ENCODE measurements around the gene PLIN3.
"Not testable (repeated sequence)": the region's sequence is repeated elsewhere in the genome, so short reads cannot be mapped to it uniquely, and the experiment has no call there.

PLIN3 gene

GRCh38 chr19:4844348-4845179 is 22.9 kb downstream of the PLIN3 start:
- no peak for DNase-seq

GRCh38 chr19:4843647-4843965 is 23.9 kb downstream of the PLIN3 start:
- DNase-seq = no peak

DNA sequence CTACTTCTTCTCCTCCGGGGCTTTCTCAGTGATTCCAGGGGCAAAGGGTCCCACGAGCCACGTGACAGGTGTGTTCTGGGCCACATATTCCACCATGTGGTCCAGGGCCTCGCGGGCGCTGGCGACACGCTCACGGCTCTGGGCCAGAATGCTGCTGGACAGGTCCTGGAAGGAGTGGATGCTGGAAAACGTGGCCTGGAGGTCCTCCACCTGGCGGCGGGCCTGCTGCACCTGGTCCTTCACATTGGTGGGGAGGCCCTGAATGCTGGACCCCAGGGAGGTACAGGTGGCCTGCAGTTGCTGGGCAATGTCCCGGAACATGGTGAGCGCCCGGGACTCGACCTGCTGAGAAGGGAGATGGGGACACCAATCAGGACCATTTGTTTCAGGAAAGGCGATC is 28.3 kb downstream of the PLIN3 start:
- DNase-seq = no peak

DNA sequence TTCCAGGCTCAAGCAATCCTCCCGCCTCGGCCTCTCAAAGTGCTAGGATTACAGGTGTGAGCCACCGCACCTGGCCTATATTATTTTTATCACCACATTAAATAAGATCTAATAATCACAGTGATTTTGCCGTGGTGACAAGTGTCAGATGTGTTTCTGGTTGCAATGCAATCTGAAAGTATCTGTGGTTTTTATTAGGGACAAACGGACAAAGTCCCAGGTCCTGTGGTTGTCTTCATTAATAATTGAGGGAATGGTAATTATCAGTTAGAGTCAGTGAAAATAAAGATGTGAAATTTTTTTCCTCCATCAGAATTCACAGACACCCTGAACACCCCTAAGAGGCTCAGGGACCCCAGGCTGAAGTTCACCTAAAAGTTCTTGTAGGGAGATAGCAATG is 34.7 kb downstream of the PLIN3 start:
- no peak for DNase-seq

- DNase-seq = not testable (repeated sequence)
These were observed 35.5 kb downstream of the PLIN3 start for GRCh38 chr19:4831979-4832340.

DNA sequence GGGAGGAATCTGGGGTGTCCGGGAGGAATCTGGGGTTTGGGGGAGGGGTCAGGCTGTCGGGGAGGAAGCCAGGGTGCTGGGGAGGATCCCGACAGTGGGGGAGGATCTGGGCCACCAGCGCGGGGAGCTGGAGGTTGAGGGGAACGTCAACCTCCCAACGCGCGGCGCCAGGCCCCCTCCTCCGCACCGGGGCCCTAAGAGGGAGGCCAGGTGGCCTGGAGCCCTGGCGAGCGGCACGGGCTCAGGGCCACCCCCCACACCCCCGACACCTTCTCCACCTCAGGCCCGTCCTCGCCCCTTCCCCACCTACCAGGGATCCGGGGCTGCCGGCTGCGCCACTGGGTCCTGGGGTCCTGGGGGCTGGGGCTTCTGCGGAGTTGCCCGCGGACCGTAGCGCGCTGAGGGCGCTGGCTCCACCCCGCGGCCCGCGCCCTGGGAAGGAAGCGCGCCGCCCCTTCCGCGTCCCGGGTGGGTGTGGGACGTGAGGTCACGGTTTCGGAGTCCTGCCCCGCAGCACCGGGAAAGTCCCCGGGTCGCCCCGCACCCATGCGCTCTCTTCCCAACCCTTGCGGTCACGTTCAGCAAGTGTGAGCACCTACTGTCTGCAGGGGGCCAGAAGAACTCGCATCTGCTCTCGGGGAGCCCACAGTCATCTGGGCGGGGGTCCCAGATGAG is 36.0 kb downstream of the PLIN3 start, which contains the start of gene TICAM1:
TSS of gene TICAM1 (minus strand) at position 409 of the 675 bp plus-strand sequence. CDS start 13,335 bp downstream, outside the sequence.
- peak; percentile 82 for DNase-seq

GRCh38 chr19:4830768-4831265 is 36.6 kb downstream of the PLIN3 start:
- DNase-seq = no peak

DNA sequence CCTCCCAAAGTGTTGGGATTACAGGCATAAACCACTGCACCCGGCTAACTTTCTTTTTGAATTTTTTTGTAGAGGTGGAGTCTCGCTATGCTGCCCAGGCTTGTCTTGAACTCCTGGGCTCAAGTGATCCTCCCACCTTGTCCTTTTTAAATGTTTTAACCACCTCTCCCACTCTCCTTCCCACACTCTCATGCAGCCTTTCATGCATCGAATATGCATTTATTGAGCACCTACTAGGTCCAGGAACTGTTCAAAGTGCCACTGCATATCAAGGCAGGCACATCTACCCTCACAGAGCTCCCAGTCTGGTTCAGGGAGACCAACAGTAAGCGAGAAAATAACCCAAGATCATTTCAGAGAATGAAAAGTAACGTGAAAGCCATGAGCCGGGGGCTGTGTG is 37.1 kb downstream of the PLIN3 start:
- no peak for DNase-seq

DNA sequence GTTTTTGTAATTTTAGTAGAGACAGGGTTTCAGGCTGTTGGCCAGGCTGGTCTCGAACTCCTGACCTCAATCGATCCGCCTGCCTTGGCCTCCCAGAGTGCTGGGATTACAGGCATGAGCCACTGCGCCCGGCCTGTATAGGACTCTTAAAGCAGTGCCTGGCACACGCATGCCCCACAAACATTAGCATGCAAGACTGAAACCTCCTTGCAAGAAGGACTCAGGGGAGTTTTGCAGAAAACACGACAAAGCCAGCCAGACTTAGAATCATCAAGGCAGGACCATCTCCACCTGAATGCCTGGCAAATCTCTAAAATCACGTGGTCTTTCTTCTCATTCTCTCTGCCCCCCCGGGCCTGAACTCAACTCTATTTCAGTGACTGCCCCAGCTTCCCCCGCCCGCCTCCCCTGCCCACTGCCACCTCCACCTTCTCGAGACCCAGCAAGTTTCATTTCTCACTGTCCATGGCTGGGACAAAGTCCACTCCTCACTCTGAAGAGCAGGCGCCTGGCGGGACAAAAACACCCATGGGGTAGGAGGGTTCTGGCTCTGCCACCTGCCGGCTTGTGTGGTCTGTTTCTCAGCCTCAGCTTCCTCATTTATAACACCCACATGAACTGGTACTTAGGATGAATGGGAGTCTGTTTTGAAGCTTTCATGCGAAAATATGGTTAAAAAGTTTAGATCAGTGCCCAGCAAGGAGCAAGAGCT is 38.3 kb downstream of the PLIN3 start:
- peak; percentile 17 for DNase-seq

- no peak for DNase-seq
These were observed 43.9 kb downstream of the PLIN3 start for GRCh38 chr19:4823577-4823976.

DNA sequence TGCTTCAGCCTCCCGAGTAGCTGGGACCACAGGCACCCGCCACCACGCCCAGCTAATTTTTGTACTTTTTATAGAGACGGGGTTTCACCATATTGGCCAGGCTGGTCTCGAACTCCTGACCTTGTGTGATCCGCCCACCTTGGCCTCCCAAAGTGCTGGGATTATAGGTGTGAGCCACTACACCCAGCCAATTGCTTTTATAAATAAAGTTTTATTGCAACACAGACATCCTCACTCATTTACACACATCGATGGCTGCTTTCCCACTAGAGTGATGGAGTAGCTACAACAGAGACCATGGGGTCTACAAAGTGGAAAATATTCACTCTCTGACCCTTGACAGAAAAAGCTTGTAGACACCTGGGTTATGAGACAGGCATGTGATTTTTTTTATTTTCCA is 45.1 kb downstream of the PLIN3 start:
- not testable (repeated sequence) for DNase-seq

DNA sequence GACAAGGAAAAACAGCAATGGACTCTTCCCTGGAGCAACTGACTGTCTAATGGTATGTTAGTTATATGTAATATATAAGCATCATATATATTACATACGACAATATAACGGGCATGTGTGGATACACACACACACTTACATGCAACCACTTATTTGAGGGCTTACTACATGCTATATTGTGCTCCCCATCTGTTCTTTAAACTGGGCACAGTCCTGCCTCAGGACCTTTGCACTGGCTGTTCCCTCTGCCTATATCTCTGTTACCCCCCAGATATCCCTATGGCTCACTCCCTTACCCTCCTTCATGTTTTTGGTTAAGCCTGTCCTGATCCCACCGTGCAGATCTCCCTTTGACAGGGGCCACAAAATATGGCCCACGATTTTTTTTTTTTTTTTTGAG is 46.2 kb downstream of the PLIN3 start:
- no peak for DNase-seq

DNA sequence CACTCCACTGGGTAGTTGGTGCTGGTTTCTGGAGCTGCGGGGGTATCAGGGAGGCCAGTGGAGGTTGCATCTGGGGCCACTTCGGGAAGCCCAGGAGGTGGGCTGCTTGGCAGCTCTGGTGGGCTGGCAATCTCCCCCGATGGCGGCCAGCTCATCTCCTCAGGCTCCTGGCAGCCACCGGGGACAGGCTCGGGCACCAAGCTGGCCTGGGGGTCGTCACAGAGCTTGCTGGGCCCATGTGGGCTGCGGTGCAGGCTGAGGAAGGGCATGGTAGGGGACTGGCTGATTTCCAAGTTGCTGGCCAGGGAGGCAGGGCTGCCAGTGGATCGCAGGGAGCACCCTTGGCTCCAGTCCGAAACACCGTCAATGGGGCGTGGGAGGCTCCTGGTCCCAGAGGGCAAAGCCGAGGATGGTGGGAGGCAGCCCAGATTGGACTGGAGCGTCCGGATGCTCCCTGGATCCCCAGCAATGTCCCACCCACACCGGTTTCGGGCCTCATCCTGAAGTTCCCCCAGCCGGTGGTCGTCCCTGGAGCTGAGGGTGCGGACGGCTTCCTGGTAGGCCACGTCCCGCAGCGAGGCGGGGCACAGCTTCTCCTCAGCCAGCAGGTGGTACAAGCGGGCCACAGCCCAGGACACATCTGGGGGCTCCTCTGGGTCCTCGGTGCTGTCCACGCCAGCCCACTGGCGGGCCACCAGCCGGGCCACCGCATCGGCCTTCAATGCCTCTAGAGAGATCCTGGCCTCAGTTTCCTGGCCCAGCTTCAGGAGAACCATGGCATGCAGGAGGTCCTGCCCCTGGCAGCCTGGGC is 49.8 kb downstream of the PLIN3 start:
- no peak for DNase-seq

- no peak for DNase-seq
These were observed 50.6 kb downstream of the PLIN3 start for GRCh38 chr19:4816950-4817278.

- no peak for DNase-seq
These were observed 51.1 kb downstream of the PLIN3 start for GRCh38 chr19:4816202-4816949.

DNA sequence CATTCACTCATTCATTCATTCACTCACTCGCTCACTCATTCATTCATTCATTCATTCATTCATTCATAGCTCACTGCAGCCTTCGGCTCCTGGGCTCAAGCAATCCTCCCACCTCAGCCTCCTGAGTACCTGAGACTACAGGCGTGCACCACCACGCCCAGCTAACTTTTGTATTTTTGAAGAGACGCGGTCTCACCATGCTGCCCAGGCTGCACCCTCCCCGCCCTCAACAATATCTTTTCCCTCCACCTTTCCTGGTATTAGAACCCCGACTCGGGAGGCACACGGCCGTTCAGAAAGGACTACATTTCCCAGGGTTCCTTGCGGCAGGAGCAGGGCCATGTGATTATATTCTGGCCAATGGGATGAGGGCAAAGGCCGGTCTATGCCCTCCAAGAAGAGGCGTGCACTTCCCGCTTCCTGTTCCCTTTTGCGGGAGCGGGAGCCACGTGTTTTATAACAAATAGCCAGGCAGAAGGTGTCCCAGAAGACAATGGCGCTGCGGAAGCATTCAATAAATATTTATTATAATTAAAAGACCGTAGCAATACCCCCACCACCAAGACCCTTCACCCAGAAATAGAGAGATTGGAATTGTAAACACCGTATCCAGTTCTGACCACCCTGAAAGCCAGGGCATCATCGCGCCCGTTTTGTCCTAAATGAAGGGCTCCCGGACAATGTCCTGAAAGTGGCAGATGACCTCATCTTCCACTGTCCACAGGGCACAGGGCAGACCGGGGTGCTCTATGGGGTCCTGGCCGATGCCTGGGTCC is 51.9 kb downstream of the PLIN3 start:
- DNase-seq = peak; percentile 82

- DNase-seq = no peak
These were observed 52.6 kb downstream of the PLIN3 start for GRCh38 chr19:4814625-4815425.

DNA sequence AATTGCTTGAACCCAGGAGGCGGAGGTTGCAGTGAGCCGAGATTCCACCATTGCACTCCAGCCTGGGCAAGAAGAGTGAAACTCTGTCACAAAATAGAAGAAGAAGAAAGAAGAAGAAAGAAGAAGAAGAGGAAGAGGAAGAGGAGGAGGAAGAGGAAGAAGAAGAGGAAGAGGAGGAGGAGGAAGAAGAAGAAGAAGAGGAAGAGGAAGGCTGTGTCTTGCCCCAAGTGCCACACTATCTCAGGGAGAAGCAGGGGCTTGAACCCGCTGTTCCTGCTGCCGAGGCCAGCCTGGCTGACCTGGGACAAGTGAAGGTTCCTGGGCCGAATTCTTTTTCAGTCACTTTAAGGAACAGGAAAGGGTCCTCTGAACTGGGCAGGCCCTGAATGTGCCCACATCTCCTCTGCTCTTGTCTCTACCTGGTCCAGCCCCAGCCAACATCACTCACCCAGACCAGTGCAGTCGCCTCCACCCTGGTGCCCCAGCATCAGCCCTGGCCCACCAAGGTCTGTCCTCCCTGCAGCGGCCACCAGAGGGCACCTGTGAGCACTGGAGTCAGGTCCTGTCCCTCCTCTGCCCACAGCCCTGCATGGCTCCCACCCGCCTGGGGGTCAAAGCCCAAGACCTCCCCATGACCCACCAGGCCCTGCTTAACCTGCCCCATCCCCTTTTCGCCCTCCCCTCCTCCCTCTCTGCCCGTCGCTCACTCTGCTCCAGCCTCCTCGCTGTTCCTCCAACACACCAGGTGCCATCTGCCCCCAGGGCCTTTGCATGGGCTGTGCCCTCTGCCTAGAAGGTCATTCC is 55.9 kb downstream of the PLIN3 start:
- peak; percentile 89 for DNase-seq

DNA sequence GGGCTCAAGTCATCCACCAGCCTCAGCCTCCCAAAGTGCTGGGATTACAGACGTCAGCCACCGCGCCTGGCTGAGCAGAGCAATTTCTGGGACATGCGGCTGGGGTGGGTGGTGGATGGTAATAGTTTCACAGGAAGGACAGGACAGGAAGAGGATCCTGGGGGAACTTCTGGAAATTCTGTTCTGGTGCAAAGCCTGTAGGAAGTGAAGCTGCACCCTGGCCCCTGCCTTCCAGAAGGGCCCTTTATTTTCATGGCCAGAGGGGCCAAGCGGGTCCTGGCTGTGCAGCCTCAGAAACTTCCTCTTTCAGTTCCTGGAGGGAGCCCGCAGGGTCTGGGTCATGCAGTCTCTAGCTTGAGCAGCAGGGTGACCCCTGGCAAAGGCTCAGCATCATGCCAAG is 60.3 kb downstream of the PLIN3 start:
- no peak for DNase-seq

DNA sequence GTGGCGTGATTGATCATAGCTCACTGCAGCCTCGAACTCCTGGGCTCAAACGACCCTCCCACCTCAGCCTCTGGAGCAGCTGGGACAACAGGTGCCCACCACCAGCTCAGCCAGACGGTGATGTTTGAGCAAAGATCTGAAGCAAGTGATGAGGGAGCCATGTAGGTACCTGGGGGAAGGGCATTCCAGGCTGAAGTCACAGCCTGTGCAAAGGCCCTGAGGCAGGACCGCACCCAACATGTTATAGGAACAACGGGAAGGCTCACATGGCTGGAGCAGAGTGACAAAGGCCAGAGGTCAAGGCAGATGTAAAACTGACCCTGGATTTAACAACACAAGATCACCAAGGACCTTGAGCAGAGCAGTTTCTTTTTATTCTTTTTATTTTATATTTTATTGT is 61.1 kb downstream of the PLIN3 start:
- no peak for DNase-seq

Measured in CD4-positive, alpha-beta T cell treated with Interleukin-6 for 4 hours (primary cell).